Tibial nerve (tissue), 4 donors: ENCODE measurements around the gene ELOVL7.

Source experiments
- EP300 ChIP-seq, 2 donors: sonication (generic); formaldehyde crosslinking; IDR thresholded peaks; one replicate each; pipeline ENCODE4 v1.6.1; 2017; ENCODE audit warnings: antibody characterized with exemption in 2 of 2, mild to moderate bottlenecking in 1 of 2
- POLR2A ChIP-seq, 2 donors: fragments of 450-650 bp; IDR thresholded peaks; one replicate each; pipeline ENCODE4 v1.6.1; 2017; ENCODE audit warnings: antibody characterized with exemption in 2 of 2, mild to moderate bottlenecking in 2 of 2, moderate library complexity in 2 of 2
- TF ChIP-seq, protein P1 (sequence below), 5 experiments: fragments of 200-600 bp in 3 of 5; fragments of 450-650 bp in 2 of 5; sonication (generic) in 3 of 5; IDR thresholded peaks; one replicate each; pipeline ENCODE4 v1.5.1; 2016 to 2019; ENCODE audit warnings: antibody characterized with exemption in 5 of 5, mild to moderate bottlenecking in 3 of 5, moderate library complexity in 2 of 5

DNA sequence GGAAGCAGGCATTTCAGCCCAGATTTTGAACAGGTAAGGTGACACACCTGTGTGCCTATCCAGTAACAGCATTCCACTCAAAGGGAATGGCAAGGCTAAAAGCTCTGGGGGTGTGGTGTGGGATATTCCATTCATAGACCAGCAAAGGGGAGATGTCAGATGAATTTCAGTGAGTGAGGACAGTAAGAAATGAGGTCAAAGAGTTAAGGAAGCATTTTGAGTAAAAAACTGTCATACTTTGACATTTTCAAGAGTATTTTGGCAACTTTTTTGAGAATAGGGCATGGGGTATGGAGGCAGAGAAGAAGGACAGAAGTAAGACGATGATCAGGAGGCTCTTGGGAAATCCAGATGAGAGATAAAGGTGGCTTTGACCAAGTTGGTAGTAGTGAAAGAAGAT, 2.2 kb upstream of the ELOVL7 start:
- TF ChIP-seq, protein P1, sequence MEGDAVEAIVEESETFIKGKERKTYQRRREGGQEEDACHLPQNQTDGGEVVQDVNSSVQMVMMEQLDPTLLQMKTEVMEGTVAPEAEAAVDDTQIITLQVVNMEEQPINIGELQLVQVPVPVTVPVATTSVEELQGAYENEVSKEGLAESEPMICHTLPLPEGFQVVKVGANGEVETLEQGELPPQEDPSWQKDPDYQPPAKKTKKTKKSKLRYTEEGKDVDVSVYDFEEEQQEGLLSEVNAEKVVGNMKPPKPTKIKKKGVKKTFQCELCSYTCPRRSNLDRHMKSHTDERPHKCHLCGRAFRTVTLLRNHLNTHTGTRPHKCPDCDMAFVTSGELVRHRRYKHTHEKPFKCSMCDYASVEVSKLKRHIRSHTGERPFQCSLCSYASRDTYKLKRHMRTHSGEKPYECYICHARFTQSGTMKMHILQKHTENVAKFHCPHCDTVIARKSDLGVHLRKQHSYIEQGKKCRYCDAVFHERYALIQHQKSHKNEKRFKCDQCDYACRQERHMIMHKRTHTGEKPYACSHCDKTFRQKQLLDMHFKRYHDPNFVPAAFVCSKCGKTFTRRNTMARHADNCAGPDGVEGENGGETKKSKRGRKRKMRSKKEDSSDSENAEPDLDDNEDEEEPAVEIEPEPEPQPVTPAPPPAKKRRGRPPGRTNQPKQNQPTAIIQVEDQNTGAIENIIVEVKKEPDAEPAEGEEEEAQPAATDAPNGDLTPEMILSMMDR (IDR thresholded peaks at IDR 0.05): no peak
- no peak for TF ChIP-seq POLR2A (IDR thresholded peaks at IDR 0.05)
- TF ChIP-seq EP300 (IDR thresholded peaks at IDR 0.05): no peak
